HepG2 (cell line): Measurements from ENCODE around the gene SETD2. TPM values are rescaled to one million over a fixed set of nuclear protein-coding genes. Genes with fewer than 3 reads are reported as not detected.

Experiments
- ARID2 ChIP-seq: sonication (generic); formaldehyde crosslinking; IDR thresholded peaks from 2 replicates; pipeline ENCODE4 v1.8.1; 2022; ENCODE audit warnings: mild to moderate bottlenecking, missing genetic modification reagents, borderline replicate concordance
- HCFC1 ChIP-seq: fragments of 150-350 bp; IDR thresholded peaks from 2 replicates; pipeline ENCODE4 v1.6.1; 2014; ENCODE audit warnings: low read depth, low read length
- HIC2 ChIP-seq: sonication (generic); formaldehyde crosslinking; IDR thresholded peaks from 2 replicates; pipeline ENCODE4 v1.9.0; 2022; ENCODE audit warnings: low read depth, missing genetic modification reagents
- HNRNPK ChIP-seq: fragments of 200-400 bp; formaldehyde crosslinking; IDR thresholded peaks from 2 replicates; pipeline ENCODE4 v1.6.1; 2018; ENCODE audit warnings: low read length, low read depth, moderate library complexity, mild to moderate bottlenecking; ENCODE audit not compliant: poor library complexity, severe bottlenecking
- JARID2 ChIP-seq: sonication (generic); formaldehyde crosslinking; IDR thresholded peaks from 2 replicates; pipeline ENCODE4 v1.8.1; 2023; ENCODE audit warnings: missing genetic modification reagents, inconsistent platforms; ENCODE audit not compliant: insufficient replicate concordance
- MIER2 ChIP-seq: IDR thresholded peaks from 2 replicates; pipeline ENCODE4 v1.6.1; 2016; ENCODE audit warnings: missing biosample characterization, missing genetic modification reagents
- NFRKB ChIP-seq: fragments of 450-650 bp; IDR thresholded peaks from 2 replicates; pipeline ENCODE4 v1.6.1; 2017
- NRL ChIP-seq: sonication (generic); formaldehyde crosslinking; IDR thresholded peaks from 2 replicates; pipeline ENCODE4 v1.5.0; 2020; ENCODE audit warnings: missing genetic modification reagents, mild to moderate bottlenecking, moderate library complexity, borderline replicate concordance
- STAT6 ChIP-seq: sonication (generic); formaldehyde crosslinking; IDR thresholded peaks from 2 replicates; pipeline ENCODE4 v1.4.0; 2020; ENCODE audit warnings: missing genetic modification reagents, mild to moderate bottlenecking, borderline replicate concordance
- TAF1 ChIP-seq: sonication (generic); formaldehyde crosslinking; IDR thresholded peaks from 2 replicates; pipeline ENCODE4 v1.4.0; 2020; ENCODE audit warnings: missing genetic modification reagents
- ZMYM4 ChIP-seq: sonication (generic); formaldehyde crosslinking; IDR thresholded peaks from 2 replicates; pipeline ENCODE4 v1.8.1; 2023; ENCODE audit warnings: mild to moderate bottlenecking, missing genetic modification reagents
- ZNF276 ChIP-seq: sonication (generic); formaldehyde crosslinking; IDR thresholded peaks from 2 replicates; pipeline ENCODE4 v1.4.0; 2020; ENCODE audit warnings: mild to moderate bottlenecking, low read depth, missing genetic modification reagents
- ZNF446 ChIP-seq: sonication (generic); formaldehyde crosslinking; IDR thresholded peaks from 2 replicates; pipeline ENCODE4 v1.5.0; 2020; ENCODE audit warnings: mild to moderate bottlenecking, missing genetic modification reagents
- ZNF564 ChIP-seq: sonication (generic); formaldehyde crosslinking; IDR thresholded peaks from 2 replicates; pipeline ENCODE4 v1.8.1; 2023; ENCODE audit warnings: mild to moderate bottlenecking, missing genetic modification reagents
- ZNF703 ChIP-seq: sonication (generic); formaldehyde crosslinking; IDR thresholded peaks from 2 replicates; pipeline ENCODE4 v1.5.1; 2020; ENCODE audit warnings: missing genetic modification reagents, mild to moderate bottlenecking, moderate library complexity, borderline replicate concordance
- polyA plus RNA-seq, 8 experiments: library from polyadenylated mRNA; depleted of rRNA in 3 of 8; stranded (reverse) in 7 of 8; unstranded in 1 of 8; fragments of >200 nt; fragmentation: Illumina TruSeq in 4 of 8; extraction: Trizol in 4 of 8; gene quantifications; 2 replicates each; pipeline versions ENCODE4 v1.2.1 to v1.2.3, GENCODE V29; 2011 to 2016; ENCODE audit warnings: low read depth in 4 of 8, missing spikeins in 1 of 8, mixed read lengths in 1 of 8; ENCODE audit not compliant: insufficient read depth in 1 of 8
- total RNA-seq, 5 experiments: library from RNA; depleted of rRNA; stranded (reverse); fragments of >200 nt; fragmentation: Illumina TruSeq; extraction: Trizol; gene quantifications; 2 replicates each; pipeline ENCODE4 v1.2.3, GENCODE V29; 2016; ENCODE audit warnings: low read depth in 1 of 5
- TF ChIP-seq, protein P1 (sequence below): sonication (generic); formaldehyde crosslinking; IDR thresholded peaks from 2 replicates; pipeline ENCODE4 v1.5.0; 2020; ENCODE audit warnings: mild to moderate bottlenecking, missing genetic modification reagents, borderline replicate concordance
- TF ChIP-seq, protein P2 (sequence below): sonication (generic); formaldehyde crosslinking; IDR thresholded peaks from 2 replicates; pipeline ENCODE4 v1.4.0; 2020; ENCODE audit warnings: missing genetic modification reagents

The SETD2 gene
- total and polyA plus RNA-seq, 2 of the 13 experiments (the other 11 are each of a cell fraction or from before 2014, with no cell fraction given): 14.2 to 24.2 TPM

DNA sequence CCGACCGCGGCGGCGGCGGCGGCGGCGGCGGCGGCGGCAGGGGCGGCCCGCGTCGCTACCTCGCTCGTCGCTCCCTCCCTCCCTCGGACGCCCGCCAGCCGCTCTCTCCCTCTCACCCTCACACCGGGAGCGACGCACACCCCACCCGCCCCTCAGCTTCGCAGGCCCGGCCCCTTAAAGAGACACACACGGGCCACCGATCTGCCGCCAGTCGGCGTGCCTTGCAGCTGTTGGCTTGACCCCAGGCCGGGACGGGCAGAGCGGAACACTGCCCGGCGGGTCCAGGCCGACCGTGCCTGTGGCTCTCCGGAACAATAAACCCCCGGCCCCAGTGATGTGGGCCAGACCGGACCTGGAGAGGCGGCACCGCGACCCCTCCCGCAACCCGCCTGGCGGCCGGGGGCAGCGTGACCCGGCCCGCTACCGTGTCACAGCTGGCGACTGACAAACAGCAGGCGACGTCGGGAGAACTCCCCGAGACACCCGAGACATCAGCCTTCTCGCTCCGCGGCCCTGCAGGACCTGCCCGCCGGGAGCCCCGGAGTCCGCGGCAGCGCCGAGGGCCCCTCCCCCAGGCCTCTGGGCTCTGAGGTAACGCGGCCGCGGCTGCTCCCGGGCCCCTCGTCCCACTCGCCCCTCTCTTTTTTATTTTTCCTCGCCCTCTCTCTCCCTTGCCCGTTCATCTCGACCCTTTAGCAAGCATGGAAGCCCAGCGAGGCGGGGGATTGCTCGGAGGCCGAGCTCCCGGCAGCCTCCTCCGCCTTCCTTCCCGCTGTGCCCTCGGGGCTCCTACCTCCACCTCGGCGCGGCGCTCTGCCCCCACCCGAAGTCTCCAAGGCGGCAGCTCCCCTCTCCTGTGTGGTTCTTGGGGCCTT lies at the start of gene SETD2 (continued):
- TF ChIP-seq ZNF276 (CRISPR knock-in tag) (0 out of 2 replicates have a peak, but pooled peaks have one; percentile 36), MIER2 (CRISPR knock-in tag) (peak; percentile 25; the same call in 1 of the 2 replicates), STAT6 (CRISPR knock-in tag) (no peak), HCFC1 (no peak; the same call in 1 of the 2 replicates), HIC2 (CRISPR knock-in tag) (0 out of 2 replicates have a peak, but pooled peaks have one; percentile 9), ZNF703 (peak; percentile 73; the same call in 1 of the 2 replicates), JARID2 (CRISPR knock-in tag) (no peak), TAF1 (CRISPR knock-in tag) (peak; percentile 66), ZMYM4 (peak; percentile 60; the same call in 1 of the 2 replicates), NFRKB (no peak), ZNF446 (peak; percentile 27; the same call in 1 of the 2 replicates), ARID2 (CRISPR knock-in tag) (0 out of 2 replicates have a peak, but pooled peaks have one; percentile 30), NRL (CRISPR knock-in tag) (no peak), ZNF564 (CRISPR knock-in tag) (peak; percentile 82), HNRNPK (peak; percentile 94)
- TF ChIP-seq, protein P1, sequence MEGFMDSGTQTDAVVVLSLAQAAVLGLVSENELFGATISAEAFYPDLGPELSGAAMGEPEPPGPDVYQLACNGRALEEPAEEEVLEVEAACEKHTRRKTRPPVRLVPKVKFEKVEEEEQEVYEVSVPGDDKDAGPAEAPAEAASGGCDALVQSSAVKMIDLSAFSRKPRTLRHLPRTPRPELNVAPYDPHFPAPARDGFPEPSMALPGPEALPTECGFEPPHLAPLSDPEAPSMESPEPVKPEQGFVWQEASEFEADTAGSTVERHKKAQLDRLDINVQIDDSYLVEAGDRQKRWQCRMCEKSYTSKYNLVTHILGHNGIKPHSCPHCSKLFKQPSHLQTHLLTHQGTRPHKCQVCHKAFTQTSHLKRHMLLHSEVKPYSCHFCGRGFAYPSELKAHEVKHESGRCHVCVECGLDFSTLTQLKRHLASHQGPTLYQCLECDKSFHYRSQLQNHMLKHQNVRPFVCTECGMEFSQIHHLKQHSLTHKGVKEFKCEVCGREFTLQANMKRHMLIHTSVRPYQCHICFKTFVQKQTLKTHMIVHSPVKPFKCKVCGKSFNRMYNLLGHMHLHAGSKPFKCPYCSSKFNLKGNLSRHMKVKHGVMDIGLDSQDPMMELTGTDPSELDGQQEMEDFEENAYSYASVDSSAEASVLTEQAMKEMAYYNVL (CRISPR knock-in tag): peak; percentile 46
- TF ChIP-seq, protein P2, sequence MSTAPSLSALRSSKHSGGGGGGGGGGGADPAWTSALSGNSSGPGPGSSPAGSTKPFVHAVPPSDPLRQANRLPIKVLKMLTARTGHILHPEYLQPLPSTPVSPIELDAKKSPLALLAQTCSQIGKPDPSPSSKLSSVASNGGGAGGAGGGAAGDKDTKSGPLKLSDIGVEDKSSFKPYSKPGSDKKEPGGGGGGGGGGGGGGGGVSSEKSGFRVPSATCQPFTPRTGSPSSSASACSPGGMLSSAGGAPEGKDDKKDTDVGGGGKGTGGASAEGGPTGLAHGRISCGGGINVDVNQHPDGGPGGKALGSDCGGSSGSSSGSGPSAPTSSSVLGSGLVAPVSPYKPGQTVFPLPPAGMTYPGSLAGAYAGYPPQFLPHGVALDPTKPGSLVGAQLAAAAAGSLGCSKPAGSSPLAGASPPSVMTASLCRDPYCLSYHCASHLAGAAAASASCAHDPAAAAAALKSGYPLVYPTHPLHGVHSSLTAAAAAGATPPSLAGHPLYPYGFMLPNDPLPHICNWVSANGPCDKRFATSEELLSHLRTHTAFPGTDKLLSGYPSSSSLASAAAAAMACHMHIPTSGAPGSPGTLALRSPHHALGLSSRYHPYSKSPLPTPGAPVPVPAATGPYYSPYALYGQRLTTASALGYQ (CRISPR knock-in tag): no peak
